K562 (cell line): Measurements from ENCODE around the gene CYTH1. TPM values are rescaled to one million over a fixed set of nuclear protein-coding genes. Genes with fewer than 3 reads are reported as not detected.

Experiments used
- ATAC-seq: fragments of 200-7000 bp; cut with Tn5 transposase; 3 replicates; pipeline ENCODE4 v1.9.1; 2020; ENCODE audit warnings: moderate library complexity
- BruUV-seq: library from RNA; stranded (reverse); fragments of 400-500 nt; replicated peaks from 2 replicates; lab custom pipeline; 2021; lab: Mats Ljungman, UMichigan
- CTCF ChIA-PET: fragments of 300-600 bp; formaldehyde crosslinking; extraction: SDS; loops from one replicate; lab custom pipeline; 2021; ENCODE audit warnings: low intra/inter-chr PET ratio; lab: Yijun Ruan, JAX
- POLR2A ChIA-PET: fragments of 300-600, 350-650 bp; sonication (Branson Sonifier 250); formaldehyde crosslinking; extraction: SDS; loops from one replicate; lab custom pipeline; 2021; ENCODE audit warnings: antibody characterized with exemption, inconsistent platforms; lab: Yijun Ruan, JAX
- DNase-seq, 4 experiments: peaks; one replicate each; pipeline versions ENCODE4 v3.0.0 to v3.0.0-alpha.2; 2011 to 2018; ENCODE audit warnings: low spot score in 3 of 4, mixed read lengths in 3 of 4; ENCODE audit errors: extremely low read depth in 1 of 4
- FAIRE-seq: peaks from 2 replicates; lab custom pipeline; 2011; peaks lifted over from hg19 to GRCh38; lab: Jason Lieb, UNC
- H2AFZ ChIP-seq: 2 replicates; pipeline ENCODE4 v1.6.0; 2011; ENCODE audit warnings: low read depth, low read length, control low read depth, inconsistent platforms
- H3K27ac ChIP-seq: fragments of 200-600 bp; 3 replicates; pipeline ENCODE4 v1.8.0; 2011; ENCODE audit warnings: low read depth, mild to moderate bottlenecking, control low read depth, inconsistent platforms, low read length, moderate library complexity, mixed read lengths; ENCODE audit errors: extremely low read depth
- H3K27me3 ChIP-seq, 2 experiments: fragments of 300-600 bp in 1 of 2; 2 replicates in 1 of 2; 3 replicates in 1 of 2; pipeline versions ENCODE4 v1.6.0 to v1.8.0; 2011; ENCODE audit warnings: inconsistent platforms in 2 of 2, low read length in 2 of 2, mild to moderate bottlenecking in 1 of 2, mixed read lengths in 1 of 2, moderate library complexity in 1 of 2; ENCODE audit not compliant: control insufficient read depth in 2 of 2, insufficient read depth in 2 of 2
- H3K36me3 ChIP-seq: fragments of 300-600 bp; 3 replicates; pipeline ENCODE4 v1.8.0; 2011; ENCODE audit warnings: mild to moderate bottlenecking, low read length, inconsistent platforms; ENCODE audit not compliant: control insufficient read depth, insufficient read depth
- H3K4me1 ChIP-seq, 2 experiments: fragments of 200-600 bp in 1 of 2; replicated peaks in 1 of 2; 2 replicates in 1 of 2; 3 replicates in 1 of 2; pipeline versions ENCODE4 v1.5.1 to v1.8.0; 2011; ENCODE audit warnings: inconsistent platforms in 2 of 2, low read length in 2 of 2, mild to moderate bottlenecking in 1 of 2, mixed read lengths in 1 of 2, moderate library complexity in 1 of 2; ENCODE audit not compliant: control insufficient read depth in 2 of 2, insufficient read depth in 2 of 2
- H3K4me2 ChIP-seq: 2 replicates; pipeline ENCODE4 v1.6.1; 2011; ENCODE audit warnings: low read length, control low read depth, inconsistent platforms, mixed read lengths; ENCODE audit not compliant: insufficient read depth
- H3K4me3 ChIP-seq: fragments of 200-600 bp; sonication (generic), shearing (Covaris generic); 2 replicates; pipeline ENCODE4 v1.5.1; 2016; ENCODE audit warnings: control low read depth, inconsistent platforms
- H3K79me2 ChIP-seq: fragments of 200-600 bp; 3 replicates; pipeline ENCODE4 v1.8.0; 2011; ENCODE audit warnings: low read length, inconsistent platforms; ENCODE audit not compliant: control insufficient read depth, insufficient read depth
- H3K9ac ChIP-seq, 2 experiments: 2 replicates each; pipeline versions ENCODE4 v1.6.0 to v1.6.1; 2011; ENCODE audit warnings: low read depth in 2 of 2, low read length in 2 of 2, control low read depth in 1 of 2, inconsistent platforms in 1 of 2, mild to moderate bottlenecking in 1 of 2, mixed read lengths in 1 of 2; ENCODE audit not compliant: insufficient read depth in 1 of 2
- H3K9me1 ChIP-seq: one replicate; pipeline ENCODE4 v1.6.0; 2011; ENCODE audit warnings: inconsistent platforms, mild to moderate bottlenecking, low read length, moderate library complexity; ENCODE audit not compliant: control insufficient read depth, insufficient read depth
- H3K9me3 ChIP-seq: replicated peaks from 2 replicates; pipeline ENCODE4 v1.5.1; 2011; ENCODE audit warnings: low read depth, low read length, inconsistent platforms; ENCODE audit not compliant: control insufficient read depth, insufficient read depth
- H4K20me1 ChIP-seq: replicated peaks from 2 replicates; pipeline ENCODE4 v1.6.1; 2011; ENCODE audit warnings: low read length, inconsistent platforms, mixed read lengths; ENCODE audit not compliant: control insufficient read depth, insufficient read depth
- BACH1 ChIP-seq: fragments of 200-800 bp; sonication (Bioruptor generic); IDR thresholded peaks from 2 replicates; pipeline ENCODE4 v1.6.1; 2016; ENCODE audit warnings: missing genetic modification characterization, missing compliant biosample characterization
- ETV1 ChIP-seq: fragments of 450-650 bp; conservative IDR thresholded peaks from 2 replicates; pipeline ENCODE4 v1.6.1; 2016; ENCODE audit warnings: missing genetic modification characterization, control low read depth, low read depth, missing compliant biosample characterization
- GTF2E2 ChIP-seq: fragments of 200-800 bp; sonication (Bioruptor generic); IDR thresholded peaks from 2 replicates; pipeline ENCODE4 v1.6.1; 2016; ENCODE audit warnings: missing genetic modification characterization, missing compliant biosample characterization
- MYC ChIP-seq, 2 experiments: fragments of 250-450 bp in 1 of 2; sonication (Bioruptor Pico) in 1 of 2; IDR thresholded peaks; 2 replicates each; pipeline versions ENCODE4 v1.5.1 to v1.6.1; 2012 to 2021; ENCODE audit warnings: low read depth in 2 of 2, borderline replicate concordance in 1 of 2, improper control_type of control experiment in 1 of 2, low read length in 1 of 2, mild to moderate bottlenecking in 1 of 2, moderate library complexity in 1 of 2
- TAL1 ChIP-seq: fragments of 450-650 bp; IDR thresholded peaks from 2 replicates; pipeline ENCODE4 v1.6.1; 2016; ENCODE audit warnings: mild to moderate bottlenecking
- ZC3H8 ChIP-seq: fragments of 450-650 bp; IDR thresholded peaks from 2 replicates; pipeline ENCODE4 v1.6.1; 2017
- ZFX ChIP-seq: sonication (generic); formaldehyde crosslinking; IDR thresholded peaks from 2 replicates; pipeline ENCODE4 v1.8.0; 2022; ENCODE audit warnings: mild to moderate bottlenecking, missing genetic modification reagents, moderate library complexity
- ZNF395 ChIP-seq: fragments of 200-800 bp; sonication (Bioruptor generic); IDR thresholded peaks from 2 replicates; pipeline ENCODE4 v1.6.1; 2017; ENCODE audit warnings: missing genetic modification characterization, missing compliant biosample characterization
- WGBS: fragments of 100-300 bp; shearing (Covaris generic); methylation state at CpG from one replicate; pipeline ENCODE4 v1.1.6; 2016; ENCODE audit warnings: low coverage, mixed read lengths; ENCODE audit not compliant: insufficient coverage; ENCODE audit errors: missing lambda C conversion rate; 5-methylcytosine and 5-hydroxymethylcytosine counted together
- in situ Hi-C: fragments of 300-500 bp; cut with MboI; formaldehyde crosslinking; loops from 4 replicates; pipeline ENCODE4 v1.15.0; 2018; ENCODE audit warnings: inconsistent platforms, mixed read lengths
- intact Hi-C: fragments of 100-400 bp; cut with micrococcal nuclease; formaldehyde crosslinking; loops from 2 replicates; pipeline ENCODE4 v1.14.2; 2022
- polyA plus RNA-seq, 8 experiments: library from polyadenylated mRNA; depleted of rRNA in 4 of 8; stranded (reverse) in 5 of 8; unstranded in 3 of 8; fragments of >200 nt; fragmentation: Nextera tagmentation in 2 of 8; fragmentation: Illumina TruSeq in 1 of 8; extraction: Ambion mirVana in 2 of 8; extraction: Trizol in 1 of 8; gene quantifications; 2 replicates each; pipeline versions ENCODE4 v1.2.1 to v1.2.3, GENCODE V29; 2011 to 2014; ENCODE audit warnings: inconsistent platforms in 1 of 8, missing spikeins in 1 of 8
- total RNA-seq, 7 experiments: library from RNA; depleted of rRNA in 6 of 7; stranded (reverse); fragments of >200 nt in 6 of 7; fragmentation: Illumina TruSeq in 2 of 7; extraction: Trizol in 2 of 7; gene quantifications; 2 replicates each; pipeline versions ENCODE4 v1.2.1 to v1.2.3, GENCODE V29; 2011 to 2021; ENCODE audit warnings: low replicate concordance in 1 of 7

Gene CYTH1
- total and polyA plus RNA-seq, 9 of the 15 experiments (the other 6 are each of a cell fraction or from before 2014, with no cell fraction given) = 0.52 to 27.7 (median 16.8) TPM

- peak; percentile 59; the same call in 1 of the 2 replicates for TF ChIP-seq GTF2E2 (tag)
- 0 out of 2 replicates have a peak, but pooled peaks have one; percentile 21 for TF ChIP-seq BACH1 (tag)
- no peak for TF ChIP-seq TAL1
- peak; percentile 48; the same call in 1 of the 2 replicates for TF ChIP-seq ZNF395 (CRISPR knock-in tag)
- 0 out of 2 replicates have a peak, but pooled peaks have one; percentile 1 for TF ChIP-seq ZFX
- TF ChIP-seq ETV1 (tag) = 0 out of 2 replicates have a peak, but pooled peaks have one; percentile 8
- TF ChIP-seq ZC3H8 = no peak
- TF ChIP-seq MYC (IDR thresholded peaks at IDR 0.05; ENCODE audit: low read depth, low read length) = 0 out of 2 replicates have a peak, but pooled peaks have one; percentile 4
- TF ChIP-seq MYC (CRISPR knock-in tag; IDR thresholded peaks at IDR 0.05; ENCODE audit: borderline replicate concordance, low read depth) = no peak
- H4K20me1 ChIP-seq = 0 out of 2 replicates have a peak, but pooled peaks cover 3% of the 10 kb centered on the region
- H3K4me2 ChIP-seq = peak overlapping the region; percentile 88; the same call in 1 of the 2 replicates
- no TSS peak for BruUV-seq
- no peak for DNase-seq
- peaks cover 29% of the 10 kb centered on the region for H3K79me2 ChIP-seq
- in situ Hi-C loops (no loop called here), intact Hi-C loops (loop anchor here (5.0 kb wide), 1 partner anchor 37 kb away; no protein-coding TSS in a partner anchor)
- H3K27ac ChIP-seq = peak overlapping the region; percentile 94
- no peak for FAIRE-seq
- ChIA-PET POLR2A (interaction anchor here (0.7 to 2.7 kb wide), 10 partner anchors 11 to 66 kb away, joined by 3 to 16 read pairs (median 4); no protein-coding TSS in a partner anchor), CTCF (no interaction called here)
- H3K4me3 ChIP-seq = no peak overlapping the region
- H2AFZ ChIP-seq = peak overlapping the region; percentile 53; the same call in 1 of the 2 replicates
- peak overlapping the region; percentile 41 to 87; a peak in 3 of 4 replicates for H3K9ac ChIP-seq
- 0 out of 3 replicates have a peak, but pooled peaks have one; percentile 1 for ATAC-seq
- 23% methylated on average over 6 of the region's 6 CpGs for WGBS
- H3K27me3 ChIP-seq = no peaks in the 10 kb centered on the region
- peaks cover 3% of the 10 kb centered on the region; the same call in 2 of the 3 replicates for H3K36me3 ChIP-seq
- H3K4me1 ChIP-seq = peaks cover 46 to 67% of the 10 kb centered on the region in 2 experiments
- peaks cover 4% of the 10 kb centered on the region for H3K9me1 ChIP-seq
- no peaks in the 10 kb centered on the region for H3K9me3 ChIP-seq
These were observed 2.3 kb upstream of the CYTH1 start for GRCh38 chr17:78784352-78784751.
